Gastrocnemius medialis (tissue), 4 donors: ENCODE results near the gene DEPDC7.

Source experiments
- POLR2A ChIP-seq, 2 donors: fragments of 450-650 bp; IDR thresholded peaks; one replicate each; pipeline ENCODE4 v1.6.1; 2017; ENCODE audit warnings: antibody characterized with exemption in 2 of 2, mild to moderate bottlenecking in 2 of 2, moderate library complexity in 2 of 2
- TF ChIP-seq, protein P1 (sequence below), 5 experiments: fragments of 450-650 bp in 3 of 5; fragments of 200-600 bp in 2 of 5; sonication (generic) in 2 of 5; IDR thresholded peaks in 4 of 5; conservative IDR thresholded peaks in 1 of 5; 1 replicate in 4 of 5; 2 replicates in 1 of 5; pipeline ENCODE4 v1.5.1; 2016 to 2019; ENCODE audit warnings: antibody characterized with exemption in 5 of 5, mild to moderate bottlenecking in 3 of 5, moderate library complexity in 3 of 5

DNA sequence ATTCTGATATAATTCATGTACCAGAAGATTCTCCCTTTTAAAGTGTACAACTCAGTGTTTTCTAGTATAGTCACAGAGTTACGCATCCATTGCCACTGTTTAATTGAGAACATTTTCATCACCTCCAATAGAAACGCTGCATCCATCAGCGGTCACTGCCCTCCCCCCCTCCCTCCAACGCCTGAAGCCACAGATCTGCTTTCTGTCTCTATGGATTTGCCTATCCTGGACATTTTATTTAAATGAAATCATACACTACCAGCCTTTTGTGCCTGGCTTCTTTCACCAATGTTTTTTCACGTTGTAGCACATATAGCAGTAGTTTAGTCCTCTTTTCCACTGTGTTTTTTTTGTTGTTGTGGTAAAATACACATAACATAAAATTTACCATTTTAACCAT, 46.5 kb downstream of the DEPDC7 start:
- TF ChIP-seq, protein P1, sequence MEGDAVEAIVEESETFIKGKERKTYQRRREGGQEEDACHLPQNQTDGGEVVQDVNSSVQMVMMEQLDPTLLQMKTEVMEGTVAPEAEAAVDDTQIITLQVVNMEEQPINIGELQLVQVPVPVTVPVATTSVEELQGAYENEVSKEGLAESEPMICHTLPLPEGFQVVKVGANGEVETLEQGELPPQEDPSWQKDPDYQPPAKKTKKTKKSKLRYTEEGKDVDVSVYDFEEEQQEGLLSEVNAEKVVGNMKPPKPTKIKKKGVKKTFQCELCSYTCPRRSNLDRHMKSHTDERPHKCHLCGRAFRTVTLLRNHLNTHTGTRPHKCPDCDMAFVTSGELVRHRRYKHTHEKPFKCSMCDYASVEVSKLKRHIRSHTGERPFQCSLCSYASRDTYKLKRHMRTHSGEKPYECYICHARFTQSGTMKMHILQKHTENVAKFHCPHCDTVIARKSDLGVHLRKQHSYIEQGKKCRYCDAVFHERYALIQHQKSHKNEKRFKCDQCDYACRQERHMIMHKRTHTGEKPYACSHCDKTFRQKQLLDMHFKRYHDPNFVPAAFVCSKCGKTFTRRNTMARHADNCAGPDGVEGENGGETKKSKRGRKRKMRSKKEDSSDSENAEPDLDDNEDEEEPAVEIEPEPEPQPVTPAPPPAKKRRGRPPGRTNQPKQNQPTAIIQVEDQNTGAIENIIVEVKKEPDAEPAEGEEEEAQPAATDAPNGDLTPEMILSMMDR (IDR thresholded peaks at IDR 0.05 in 4 of 5, conservative IDR thresholded peaks at IDR 0.05 in 1 of 5), result no peak
- no peak for TF ChIP-seq POLR2A (IDR thresholded peaks at IDR 0.05)
